NB4 (cell line): ENCODE data around the gene CPED1.

Experiments used
- POLR2A ChIP-seq: IDR thresholded peaks from 2 replicates; pipeline ENCODE4 v1.6.1; 2011; ENCODE audit warnings: mild to moderate bottlenecking; ENCODE audit not compliant: insufficient read length; ENCODE audit errors: extremely low read depth
- TF ChIP-seq, protein P1 (sequence below): IDR thresholded peaks from one replicate; pipeline ENCODE4 v1.5.1; 2012; ENCODE audit warnings: low read depth, low read length

GRCh38 chr7:121279822-121280221 lies 291.3 kb downstream of the CPED1 start:
- TF ChIP-seq, protein P1, sequence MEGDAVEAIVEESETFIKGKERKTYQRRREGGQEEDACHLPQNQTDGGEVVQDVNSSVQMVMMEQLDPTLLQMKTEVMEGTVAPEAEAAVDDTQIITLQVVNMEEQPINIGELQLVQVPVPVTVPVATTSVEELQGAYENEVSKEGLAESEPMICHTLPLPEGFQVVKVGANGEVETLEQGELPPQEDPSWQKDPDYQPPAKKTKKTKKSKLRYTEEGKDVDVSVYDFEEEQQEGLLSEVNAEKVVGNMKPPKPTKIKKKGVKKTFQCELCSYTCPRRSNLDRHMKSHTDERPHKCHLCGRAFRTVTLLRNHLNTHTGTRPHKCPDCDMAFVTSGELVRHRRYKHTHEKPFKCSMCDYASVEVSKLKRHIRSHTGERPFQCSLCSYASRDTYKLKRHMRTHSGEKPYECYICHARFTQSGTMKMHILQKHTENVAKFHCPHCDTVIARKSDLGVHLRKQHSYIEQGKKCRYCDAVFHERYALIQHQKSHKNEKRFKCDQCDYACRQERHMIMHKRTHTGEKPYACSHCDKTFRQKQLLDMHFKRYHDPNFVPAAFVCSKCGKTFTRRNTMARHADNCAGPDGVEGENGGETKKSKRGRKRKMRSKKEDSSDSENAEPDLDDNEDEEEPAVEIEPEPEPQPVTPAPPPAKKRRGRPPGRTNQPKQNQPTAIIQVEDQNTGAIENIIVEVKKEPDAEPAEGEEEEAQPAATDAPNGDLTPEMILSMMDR: no peak
- no peak for TF ChIP-seq POLR2A
